CD4-positive, alpha-beta T cell treated with Interleukin-10 for 1 hour (primary cell): Measurements from ENCODE around the gene CDC25B.
A peak's percentile ranks its signal among the peaks of the same experiment; 100 is the strongest.
"Not testable (repeated sequence)": the region's sequence is repeated elsewhere in the genome, so short reads cannot be mapped to it uniquely, and the experiment has no call there.

Experiments
- DNase-seq: peaks from one replicate; pipeline ENCODE4 v3.0.0-alpha.2; 2020

The CDC25B gene

DNA sequence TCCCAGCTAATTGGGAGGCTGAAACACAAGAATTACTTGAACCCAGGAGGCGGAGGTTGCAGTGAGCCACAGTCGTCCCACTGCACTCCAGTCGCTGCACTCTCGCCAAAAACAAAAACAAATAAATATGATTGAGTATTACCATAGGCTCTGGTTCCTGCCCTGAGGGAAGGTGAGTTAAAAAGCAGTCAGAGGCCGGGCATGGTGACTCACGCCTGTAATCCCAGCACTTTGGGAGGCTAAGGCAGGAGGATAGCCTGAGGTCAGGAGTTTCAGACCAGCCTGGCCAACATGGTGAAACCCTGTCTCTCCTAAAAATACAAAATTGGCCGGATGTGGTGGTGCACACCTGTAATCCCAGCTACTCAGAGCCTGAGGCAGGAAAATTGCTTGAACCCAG, 44.1 kb downstream of the CDC25B start:
- DNase-seq: not testable (repeated sequence)

DNA sequence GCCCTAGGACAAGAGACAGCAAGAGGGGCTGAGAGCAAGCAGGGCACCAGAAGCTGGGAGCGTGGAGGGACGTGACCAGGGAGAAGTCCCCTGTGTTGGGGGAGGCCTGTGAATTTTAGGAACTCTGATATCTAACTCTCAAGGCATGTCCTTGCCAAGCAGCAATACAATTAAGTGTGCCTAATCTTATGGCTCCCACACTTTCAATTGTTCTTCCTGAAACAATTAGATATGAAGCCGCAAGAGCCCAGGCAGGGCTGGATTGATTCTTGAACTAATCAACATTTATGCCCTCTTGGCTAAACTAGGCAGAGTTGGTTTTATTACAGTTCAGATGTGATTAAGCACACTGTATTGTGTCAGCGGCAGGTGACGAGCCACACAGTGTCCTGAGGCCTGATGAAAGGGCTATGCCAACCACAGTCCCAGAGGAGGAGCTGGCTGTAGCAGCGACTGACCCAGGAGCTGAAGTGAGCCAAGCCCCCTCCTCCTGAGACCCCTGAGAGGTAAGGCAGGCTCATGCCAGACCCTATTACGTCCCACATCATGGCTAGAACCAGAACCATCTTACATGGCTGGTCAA, 46.3 kb downstream of the CDC25B start:
- DNase-seq: no peak

DNA sequence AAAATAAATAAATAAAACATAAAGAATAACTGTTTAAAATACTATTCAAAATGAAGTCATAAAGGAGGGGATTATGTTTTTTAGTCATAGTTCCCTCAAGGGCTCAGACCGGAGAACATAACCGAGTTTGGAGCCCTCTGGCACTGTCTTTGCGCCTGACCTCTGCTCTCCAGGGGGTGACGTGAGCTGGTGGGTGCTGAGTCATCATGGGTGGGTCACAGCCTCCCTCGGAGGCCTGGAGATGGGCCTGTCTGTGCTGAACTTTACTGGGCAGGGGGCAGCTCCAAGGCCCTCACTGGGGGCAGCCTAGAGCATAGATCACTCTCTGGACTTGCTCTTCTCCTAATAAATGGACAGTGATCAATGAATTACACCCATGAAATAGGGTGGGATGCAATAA, 47.4 kb downstream of the CDC25B start:
- no peak for DNase-seq

DNA sequence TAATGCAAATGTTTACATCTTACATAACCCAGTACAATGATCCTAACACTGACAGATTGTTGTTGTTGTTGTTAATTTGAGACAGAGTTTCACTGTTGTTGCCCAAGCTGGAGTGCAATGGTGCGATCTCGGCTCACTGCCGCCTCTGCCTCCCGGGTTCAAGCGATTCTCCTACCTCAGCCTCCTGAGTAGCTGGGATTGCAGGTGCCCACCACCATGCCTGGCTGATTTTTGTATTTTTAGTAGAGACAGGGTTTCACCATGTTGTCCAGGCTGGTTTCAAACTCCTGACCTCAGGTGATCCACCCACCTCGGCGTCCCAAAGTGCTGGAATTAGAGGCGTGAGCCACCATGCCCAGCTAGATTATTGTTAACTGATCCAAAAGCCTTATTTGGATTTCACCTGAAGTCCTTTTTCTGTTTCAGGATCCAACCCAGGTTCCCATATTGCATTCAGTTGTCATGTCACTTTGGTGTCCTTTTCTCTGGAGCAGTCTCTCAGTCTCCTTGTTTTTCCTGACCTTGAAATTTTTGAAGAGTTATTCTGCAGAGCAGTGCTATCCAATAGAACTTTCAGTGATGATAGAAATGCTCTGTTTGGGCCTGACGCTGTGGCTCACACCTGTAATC, 48.0 kb downstream of the CDC25B start:
- not testable (repeated sequence) for DNase-seq

DNA sequence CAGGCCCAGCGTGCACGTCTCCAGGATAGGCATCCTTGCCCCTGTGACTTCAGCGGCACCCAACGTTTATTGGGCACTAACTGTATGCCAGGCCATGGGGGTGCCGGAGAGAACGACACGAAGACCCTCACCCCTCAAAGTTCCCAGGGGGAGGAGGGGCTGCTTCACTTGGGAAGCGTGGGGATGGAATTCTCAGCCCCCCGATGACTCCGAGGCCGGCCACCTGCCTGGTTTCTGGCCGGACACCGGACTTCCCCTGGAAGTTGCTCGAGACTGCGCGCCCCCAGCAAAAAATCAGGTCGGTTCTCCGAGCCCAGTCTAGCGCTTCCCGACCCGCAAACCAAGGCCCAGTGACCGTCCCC, 50.2 kb downstream of the CDC25B start:
- DNase-seq: no peak

DNA sequence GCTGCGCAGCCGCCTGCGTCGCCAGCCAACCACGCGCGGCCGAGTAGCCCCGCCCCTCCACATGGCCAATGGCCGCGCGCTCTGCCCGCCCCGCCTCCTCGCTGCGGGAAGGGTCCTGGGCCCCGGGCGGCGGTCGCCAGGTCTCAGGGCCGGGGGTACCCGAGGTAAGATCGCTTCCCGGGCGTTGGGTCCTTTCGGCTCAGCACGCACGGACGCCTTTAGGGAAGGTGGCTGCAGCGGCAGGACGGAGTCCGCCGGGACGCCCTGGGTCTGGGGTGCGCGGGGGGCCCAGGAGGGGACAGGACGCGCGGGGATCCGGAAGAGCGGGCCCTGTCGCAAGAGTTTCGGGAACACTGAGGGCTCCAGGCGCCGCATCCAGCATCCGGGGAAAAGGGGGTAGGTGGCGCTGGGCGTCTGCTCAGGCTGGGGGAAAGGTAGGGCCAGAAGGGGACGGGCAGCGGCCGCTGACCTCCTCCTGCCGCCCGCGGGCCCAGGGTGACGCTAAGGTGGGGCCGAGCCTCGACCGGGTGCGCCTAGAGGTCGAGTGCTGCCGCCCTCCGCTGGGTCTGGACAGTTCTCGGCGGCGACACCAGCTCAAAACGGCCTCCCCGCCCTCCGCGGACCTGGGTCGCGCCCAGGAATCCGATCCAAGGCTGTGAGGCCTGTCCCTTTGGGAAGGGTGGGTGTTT, 50.8 kb downstream of the CDC25B start, which contains the start of gene MAVS:
TSS of gene MAVS (plus strand) at position 95 of the 689 bp plus-strand sequence. CDS start 7,791 bp downstream, outside the sequence.
- DNase-seq: peak; percentile 87

DNA sequence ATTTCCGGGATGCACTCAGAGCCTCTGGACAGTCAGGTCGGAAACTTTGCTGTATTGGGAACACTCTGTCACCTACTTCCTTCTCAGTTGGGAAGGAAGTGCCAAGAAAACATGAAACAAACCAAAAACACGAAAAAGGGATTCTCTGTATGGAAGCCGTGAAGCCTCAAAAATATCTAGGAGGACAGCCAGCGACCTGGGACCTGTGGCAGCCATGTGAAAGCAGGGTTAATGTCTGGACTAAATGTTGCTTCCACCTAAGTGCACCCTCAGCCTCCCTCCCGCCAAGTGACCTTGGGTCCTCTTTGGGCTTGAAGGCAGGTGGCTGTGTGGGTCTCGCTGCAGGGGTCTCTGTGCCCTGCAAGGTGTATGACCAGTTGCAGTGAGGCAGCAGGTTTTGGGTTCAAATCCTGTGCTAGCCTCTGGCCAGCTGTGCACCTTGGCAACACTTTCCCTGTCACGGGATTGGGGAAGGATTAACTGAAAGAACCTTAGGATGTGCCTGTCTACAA, 51.4 kb downstream of the CDC25B start:
- no peak for DNase-seq

DNA sequence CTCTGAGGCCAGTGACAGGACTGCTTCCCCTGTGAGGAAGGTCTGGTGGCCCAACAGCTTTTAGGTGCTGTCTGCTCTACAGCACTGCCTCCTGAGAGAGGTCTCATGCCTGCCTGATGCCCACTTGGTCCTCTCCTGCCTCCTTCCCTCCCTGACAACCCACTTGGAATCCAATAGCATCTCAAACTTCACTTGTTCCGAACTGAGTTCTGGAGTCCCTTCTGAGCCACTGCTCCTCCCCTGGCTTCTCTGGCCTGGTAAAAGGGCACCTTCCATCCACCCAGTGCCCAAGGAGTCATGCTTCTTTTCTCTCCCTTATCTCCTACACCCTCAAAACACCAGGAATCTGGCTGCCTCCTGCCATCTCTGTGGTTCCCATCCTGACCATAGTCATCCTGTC, 52.5 kb downstream of the CDC25B start:
- DNase-seq: no peak

DNA sequence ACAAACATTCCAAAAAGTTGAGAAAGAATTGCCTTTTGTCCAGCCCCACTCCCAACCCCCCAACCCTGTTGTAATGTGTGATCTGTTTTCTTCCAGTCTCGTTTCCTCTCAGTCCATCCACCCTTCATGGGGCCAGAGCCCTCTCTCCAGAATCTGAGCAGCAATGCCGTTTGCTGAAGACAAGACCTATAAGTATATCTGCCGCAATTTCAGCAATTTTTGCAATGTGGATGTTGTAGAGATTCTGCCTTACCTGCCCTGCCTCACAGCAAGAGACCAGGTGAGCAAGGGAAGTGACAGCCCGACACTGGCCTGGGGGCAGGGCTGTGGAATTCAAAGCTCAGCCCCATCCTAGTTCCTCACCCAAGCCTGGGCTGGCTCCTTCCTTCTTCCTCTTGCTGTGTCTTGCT, 58.4 kb downstream of the CDC25B start:
- DNase-seq: no peak
